GM23248 (cell line): ENCODE results near the gene POU3F1. TPM values are rescaled to one million over a fixed set of nuclear protein-coding genes. Genes with fewer than 3 reads are reported as not detected.
A peak's percentile ranks its signal among the peaks of the same experiment; 100 is the strongest.

ENCODE experiments used
- DNase-seq: peaks from one replicate; pipeline ENCODE4 v3.0.0-alpha.2; 2015
- H2AFZ ChIP-seq: fragments of 200-600 bp; sonication (generic); 2 replicates; pipeline ENCODE4 v1.6.1; 2016; ENCODE audit warnings: antibody characterized with exemption
- H3F3A ChIP-seq: fragments of 200-600 bp; sonication (generic); 2 replicates; pipeline ENCODE4 v1.6.1; 2016; ENCODE audit warnings: mild to moderate bottlenecking, antibody characterized with exemption, mixed run types; ENCODE audit not compliant: insufficient read depth
- H3K27ac ChIP-seq: fragments of 200-600 bp; sonication (generic); 2 replicates; pipeline ENCODE4 v1.5.1; 2016; ENCODE audit warnings: mild to moderate bottlenecking
- H3K27me3 ChIP-seq: fragments of 200-600 bp; sonication (generic); replicated peaks from 2 replicates; pipeline ENCODE4 v1.6.1; 2016; ENCODE audit warnings: mild to moderate bottlenecking; ENCODE audit not compliant: insufficient read depth
- H3K36me3 ChIP-seq: fragments of 200-600 bp; sonication (generic); 2 replicates; pipeline ENCODE4 v1.6.1; 2016; ENCODE audit warnings: low read depth, mild to moderate bottlenecking
- H3K4me1 ChIP-seq: fragments of 200-600 bp; sonication (generic); 2 replicates; pipeline ENCODE4 v1.6.1; 2016; ENCODE audit warnings: mild to moderate bottlenecking; ENCODE audit not compliant: insufficient read depth
- H3K4me2 ChIP-seq: fragments of 200-600 bp; sonication (generic); one replicate; pipeline ENCODE4 v1.6.1; 2016; ENCODE audit warnings: mild to moderate bottlenecking; ENCODE audit not compliant: unreplicated experiment
- H3K4me3 ChIP-seq: fragments of 200-600 bp; sonication (generic); 2 replicates; pipeline ENCODE4 v1.5.1; 2016; ENCODE audit warnings: mild to moderate bottlenecking
- H3K79me2 ChIP-seq: fragments of 200-600 bp; sonication (generic); 2 replicates; pipeline ENCODE4 v1.6.1; 2016; ENCODE audit warnings: mild to moderate bottlenecking; ENCODE audit not compliant: insufficient read depth
- H3K9ac ChIP-seq: fragments of 200-600 bp; sonication (generic); 2 replicates; pipeline ENCODE4 v1.6.1; 2016; ENCODE audit warnings: mild to moderate bottlenecking
- H3K9me2 ChIP-seq: fragments of 200-600 bp; sonication (generic); 2 replicates; pipeline ENCODE4 v1.6.1; 2016; ENCODE audit warnings: mixed run types, mild to moderate bottlenecking, moderate library complexity; ENCODE audit not compliant: insufficient read depth
- H3K9me3 ChIP-seq: fragments of 200-600 bp; sonication (generic); one replicate; pipeline ENCODE4 v1.6.1; 2017; ENCODE audit warnings: low read depth
- H4K20me1 ChIP-seq: fragments of 200-600 bp; sonication (generic); 2 replicates; pipeline ENCODE4 v1.6.0; 2016; ENCODE audit not compliant: insufficient read depth
- EZH2 ChIP-seq: fragments of 200-600 bp; sonication (generic); IDR thresholded peaks from 2 replicates; pipeline ENCODE4 v1.6.1; 2018; ENCODE audit warnings: antibody characterized with exemption, mild to moderate bottlenecking; ENCODE audit not compliant: insufficient read depth, poor library complexity, severe bottlenecking
- EZH2phosphoT487 ChIP-seq: fragments of 200-600 bp; sonication (generic); IDR thresholded peaks from 2 replicates; pipeline ENCODE4 v1.6.1; 2018; ENCODE audit warnings: antibody characterized with exemption, moderate library complexity, mild to moderate bottlenecking, low read depth; ENCODE audit not compliant: insufficient read depth
- WGBS, 2 experiments: methylation state at CpG; one replicate each; pipeline ENCODE4 v1.1.6; 2015 to 2017; ENCODE audit warnings: low lambda C conversion rate in 2 of 2, low coverage in 1 of 2; ENCODE audit errors: missing lambda C conversion rate in 2 of 2; 5-methylcytosine and 5-hydroxymethylcytosine counted together
- in situ Hi-C: fragments of 300-500 bp; cut with MboI; formaldehyde crosslinking; loops from 2 replicates; pipeline ENCODE4 v1.15.0; 2020
- polyA plus RNA-seq: library from polyadenylated mRNA; unstranded; fragments of >200 nt; fragmentation: Nextera tagmentation; extraction: Ambion mirVana; gene quantifications from 2 replicates; pipeline ENCODE4 v1.2.1, GENCODE V29; 2016
- total RNA-seq: library from RNA; depleted of rRNA; stranded (reverse); fragments of >200 nt; shearing (Covaris generic); gene quantifications from 2 replicates; pipeline ENCODE4 v1.2.3, GENCODE V29; 2014

The POU3F1 gene
- total and polyA plus RNA-seq, 2 experiments from 2014 or later, result not detected

GRCh38 chr1:38045401-38046332 lies 926 bp downstream of the POU3F1 start:
- H3K27me3 ChIP-seq, result peaks cover 56% of the 10 kb centered on the region
- H3K9me2 ChIP-seq, result no peaks in the 10 kb centered on the region
- H3K9me3 ChIP-seq, result no peaks in the 10 kb centered on the region
- WGBS, 2 experiments, result 10% methylated on average over 70 to 82 of the region's 115 CpGs
- no peak overlapping the region for H3K9ac ChIP-seq
- H3F3A ChIP-seq, result no peaks in the 10 kb centered on the region
- H3K79me2 ChIP-seq, result no peaks in the 10 kb centered on the region
- H3K4me2 ChIP-seq, result no peak overlapping the region
- in situ Hi-C loops, result no loop called here
- DNase-seq, result peak; percentile 14
- H2AFZ ChIP-seq, result no peak overlapping the region
- no peak overlapping the region for H3K4me3 ChIP-seq
- no peaks in the 10 kb centered on the region for H4K20me1 ChIP-seq
- TF ChIP-seq EZH2phosphoT487, result peak; percentile 71; the same call in 1 of the 2 replicates
- TF ChIP-seq EZH2, result peak; percentile 81
- H3K36me3 ChIP-seq, result no peaks in the 10 kb centered on the region
- no peaks in the 10 kb centered on the region for H3K4me1 ChIP-seq
- no peak overlapping the region for H3K27ac ChIP-seq

- Histone ChIP-seq H3F3A (no peaks in the 10 kb centered on the region), H3K4me2 (peak overlapping the region; percentile 44), H3K9me3 (no peaks in the 10 kb centered on the region), H3K4me1 (no peaks in the 10 kb centered on the region), H3K9me2 (no peaks in the 10 kb centered on the region), H2AFZ (no peak overlapping the region), H3K9ac (no peak overlapping the region), H3K4me3 (peak overlapping the region; percentile 50), H3K79me2 (no peaks in the 10 kb centered on the region), H3K27ac (no peak overlapping the region), H4K20me1 (no peaks in the 10 kb centered on the region), H3K27me3 (peaks cover 56% of the 10 kb centered on the region), H3K36me3 (no peaks in the 10 kb centered on the region)
- TF ChIP-seq EZH2 (peak; percentile 97), EZH2phosphoT487 (no peak; the same call in none of the 2 replicates)
- in situ Hi-C loops, result no loop called here
- DNase-seq, result peak; percentile 17
- 6 to 7% methylated on average over 59 to 70 of the region's 70 CpGs for WGBS, 2 experiments
These were observed 2.1 kb downstream of the POU3F1 start for GRCh38 chr1:38044221-38045215.

GRCh38 chr1:38043036-38043747 lies 3.4 kb downstream of the POU3F1 start:
- WGBS, 2 experiments, result 57 to 66% methylated on average over 12 of the region's 12 CpGs
- Histone ChIP-seq H3K4me3 (no peak overlapping the region), H3K4me2 (no peak overlapping the region), H3K79me2 (no peaks in the 10 kb centered on the region), H3K36me3 (no peaks in the 10 kb centered on the region), H3K27me3 (peaks cover 54% of the 10 kb centered on the region), H3K9me2 (no peaks in the 10 kb centered on the region), H3K9ac (no peak overlapping the region), H2AFZ (no peak overlapping the region), H3K9me3 (no peaks in the 10 kb centered on the region), H3K4me1 (peaks cover 12% of the 10 kb centered on the region), H4K20me1 (no peaks in the 10 kb centered on the region), H3K27ac (no peak overlapping the region), H3F3A (peaks cover 6% of the 10 kb centered on the region; the same call in 1 of the 2 replicates)
- in situ Hi-C loops, result no loop called here
- TF ChIP-seq EZH2phosphoT487, result no peak
- DNase-seq, result no peak
